Astrocyte of the cerebellum (primary cell): ENCODE measurements around the gene ATP11C.

Experiments used
- DNase-seq: peaks from one replicate; pipeline ENCODE4 v3.0.0-alpha.2; 2011; ENCODE audit warnings: low read depth
- H3K4me3 ChIP-seq: 2 replicates; pipeline ENCODE4 v1.5.1; 2011; ENCODE audit warnings: mild to moderate bottlenecking, low read depth, low read length, moderate library complexity
- in situ Hi-C: cut with HindIII; loops from 2 replicates; pipeline ENCODE4 v1.10.0; 2017; ENCODE audit warnings: low sequenced_read_pairs
- TF ChIP-seq, protein P1 (sequence below): IDR thresholded peaks from 2 replicates; pipeline ENCODE4 v1.5.1; 2012; ENCODE audit warnings: low read length, low read depth, moderate library complexity, mild to moderate bottlenecking; ENCODE audit errors: missing control alignments

The ATP11C gene

GRCh38 chrX:139907078-139907477 is 25.8 kb downstream of the ATP11C start:
- TF ChIP-seq, protein P1, sequence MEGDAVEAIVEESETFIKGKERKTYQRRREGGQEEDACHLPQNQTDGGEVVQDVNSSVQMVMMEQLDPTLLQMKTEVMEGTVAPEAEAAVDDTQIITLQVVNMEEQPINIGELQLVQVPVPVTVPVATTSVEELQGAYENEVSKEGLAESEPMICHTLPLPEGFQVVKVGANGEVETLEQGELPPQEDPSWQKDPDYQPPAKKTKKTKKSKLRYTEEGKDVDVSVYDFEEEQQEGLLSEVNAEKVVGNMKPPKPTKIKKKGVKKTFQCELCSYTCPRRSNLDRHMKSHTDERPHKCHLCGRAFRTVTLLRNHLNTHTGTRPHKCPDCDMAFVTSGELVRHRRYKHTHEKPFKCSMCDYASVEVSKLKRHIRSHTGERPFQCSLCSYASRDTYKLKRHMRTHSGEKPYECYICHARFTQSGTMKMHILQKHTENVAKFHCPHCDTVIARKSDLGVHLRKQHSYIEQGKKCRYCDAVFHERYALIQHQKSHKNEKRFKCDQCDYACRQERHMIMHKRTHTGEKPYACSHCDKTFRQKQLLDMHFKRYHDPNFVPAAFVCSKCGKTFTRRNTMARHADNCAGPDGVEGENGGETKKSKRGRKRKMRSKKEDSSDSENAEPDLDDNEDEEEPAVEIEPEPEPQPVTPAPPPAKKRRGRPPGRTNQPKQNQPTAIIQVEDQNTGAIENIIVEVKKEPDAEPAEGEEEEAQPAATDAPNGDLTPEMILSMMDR = no peak
- in situ Hi-C loops = no loop called here
- DNase-seq = no peak
- H3K4me3 ChIP-seq = no peak overlapping the region

DNA sequence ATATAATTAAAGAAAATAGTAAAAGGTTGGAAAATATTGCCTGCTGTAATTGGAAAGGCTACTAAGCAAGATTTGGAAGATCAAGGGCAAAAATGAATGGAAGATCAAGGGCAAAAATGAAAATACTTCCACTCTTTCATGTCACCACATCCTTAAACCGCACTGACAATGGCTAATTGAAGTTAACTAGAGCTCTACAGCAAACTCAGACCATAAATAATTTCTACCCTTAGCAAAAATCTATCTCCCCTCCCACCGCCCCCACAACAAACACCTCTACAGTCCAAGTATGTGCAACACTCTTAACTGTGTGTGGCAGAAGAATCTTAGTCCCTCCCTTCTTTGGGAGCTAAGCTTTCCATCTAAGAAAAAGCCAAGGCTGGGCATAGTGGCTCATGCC is 27.1 kb downstream of the ATP11C start:
- H3K4me3 ChIP-seq = no peak overlapping the region
- in situ Hi-C loops = no loop called here
- TF ChIP-seq, protein P1 = no peak
- no peak for DNase-seq

DNA sequence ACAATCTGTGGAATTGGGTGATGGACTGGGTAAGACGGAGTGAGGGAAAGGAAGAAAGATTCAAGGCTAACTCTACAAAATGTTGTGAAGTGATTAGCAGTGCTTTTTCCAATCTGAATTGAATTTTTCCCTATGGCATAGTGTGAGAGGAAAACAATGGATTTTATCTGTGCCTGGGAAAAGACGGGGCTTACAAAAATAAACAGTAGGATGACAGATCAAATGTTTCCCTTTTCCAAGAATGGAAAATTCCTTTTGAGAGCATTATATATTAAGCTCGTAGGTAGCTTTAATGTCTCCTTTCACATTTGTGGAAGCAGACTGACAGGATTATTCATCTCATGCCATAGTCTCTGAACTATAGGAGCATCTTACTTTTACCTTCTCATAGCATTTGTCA is 27.8 kb downstream of the ATP11C start:
- TF ChIP-seq, protein P1 = no peak
- in situ Hi-C loops = no loop called here
- no peak for DNase-seq
- no peak overlapping the region for H3K4me3 ChIP-seq

DNA sequence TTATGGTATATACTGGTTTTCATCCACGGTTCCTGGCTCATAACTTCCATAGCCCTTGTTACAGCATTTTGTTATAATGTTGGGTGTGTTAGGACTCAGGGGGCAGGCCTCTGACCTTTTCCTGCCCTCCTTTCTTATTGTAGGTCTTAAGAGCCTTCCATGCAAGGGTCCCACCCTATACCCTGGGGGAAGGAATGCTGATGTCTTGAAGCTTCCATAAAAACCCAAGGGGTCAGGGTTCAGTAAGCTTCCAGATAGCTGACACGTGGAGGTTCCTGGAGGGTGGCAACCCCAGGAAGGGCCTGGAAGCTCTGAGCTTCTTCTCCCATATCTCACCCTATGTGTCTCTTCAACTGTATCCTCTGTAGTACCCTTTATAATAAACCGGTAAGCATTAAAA is 29.6 kb downstream of the ATP11C start:
- in situ Hi-C loops = no loop called here
- no peak for DNase-seq
- no peak overlapping the region for H3K4me3 ChIP-seq
- TF ChIP-seq, protein P1 = no peak

DNA sequence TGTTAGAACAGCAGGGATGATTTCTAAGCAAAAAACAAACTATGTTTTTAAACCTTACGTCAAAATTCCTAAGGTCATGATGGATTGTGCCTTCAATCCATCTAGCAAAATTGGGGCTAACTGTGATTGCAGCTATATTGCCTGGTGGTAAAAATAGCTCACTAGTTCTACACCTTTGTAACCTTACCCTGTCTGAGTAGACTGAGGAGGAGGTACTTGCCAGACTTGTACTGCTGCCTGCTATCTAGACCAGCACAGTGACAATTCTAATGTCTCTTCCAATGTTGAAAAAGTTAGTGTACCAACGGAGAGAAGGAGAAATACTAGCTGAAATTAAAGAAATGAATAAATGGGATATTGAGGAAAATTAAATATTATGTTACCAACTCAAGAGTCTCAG is 30.3 kb downstream of the ATP11C start:
- in situ Hi-C loops = no loop called here
- H3K4me3 ChIP-seq = no peak overlapping the region
- DNase-seq = no peak
- TF ChIP-seq, protein P1 = no peak

- TF ChIP-seq, protein P1 = no peak
Measured at GRCh38 chrX:139898334-139898733, 34.5 kb downstream of the ATP11C start.

GRCh38 chrX:139892512-139892911 is 40.3 kb downstream of the ATP11C start:
- no peak for DNase-seq
- in situ Hi-C loops = no loop called here
- H3K4me3 ChIP-seq = no peak overlapping the region
- TF ChIP-seq, protein P1 = no peak

More at GRCh38 chrX:139898334-139898733, 34.5 kb downstream of the ATP11C start:
- DNase-seq = no peak
- in situ Hi-C loops = no loop called here
- no peak overlapping the region for H3K4me3 ChIP-seq
